GM21515 (cell line): ENCODE measurements around the gene TIMP2.
"Not testable (repeated sequence)": the region's sequence is repeated elsewhere in the genome, so short reads cannot be mapped to it uniquely, and the experiment has no call there.

Experiments used
- ATAC-seq: cut with Tn5 transposase; IDR thresholded peaks from one replicate; pipeline ENCODE4 v1.9.1; 2021; ENCODE audit not compliant: unreplicated experiment

Gene TIMP2

DNA sequence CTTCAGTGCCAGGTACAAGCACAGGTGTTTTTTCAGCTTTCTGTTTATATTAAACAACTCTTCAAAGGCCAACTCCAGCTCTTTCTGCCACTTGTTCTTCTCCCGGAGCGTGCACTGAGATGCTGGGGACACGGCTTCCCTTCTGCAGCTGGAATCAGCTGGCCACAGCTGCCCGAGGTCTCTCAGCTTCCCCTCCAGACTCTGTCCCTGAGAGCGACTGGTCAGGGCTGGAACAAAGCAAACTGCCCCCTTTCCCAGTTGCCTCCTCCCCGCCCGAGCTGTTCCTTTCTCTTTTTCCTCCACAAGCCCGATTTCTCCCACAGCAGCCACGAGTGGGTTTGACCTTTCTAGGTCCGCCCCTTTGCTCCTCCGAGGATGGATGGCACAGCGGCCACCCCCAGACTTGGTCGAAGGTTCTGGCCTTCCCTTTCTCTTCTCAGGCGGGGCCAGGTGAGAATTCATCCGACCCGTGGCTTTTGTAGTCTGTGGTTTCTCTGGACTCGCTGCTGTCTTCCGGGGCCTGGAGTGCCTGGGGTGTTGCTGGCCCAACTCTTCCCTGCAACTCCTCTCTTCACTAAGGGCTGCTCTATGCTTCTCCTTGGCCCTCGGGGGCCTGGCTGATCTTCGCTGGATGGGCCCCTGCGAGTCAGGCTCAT lies 33.7 kb downstream of the TIMP2 start:
- no peak for ATAC-seq

DNA sequence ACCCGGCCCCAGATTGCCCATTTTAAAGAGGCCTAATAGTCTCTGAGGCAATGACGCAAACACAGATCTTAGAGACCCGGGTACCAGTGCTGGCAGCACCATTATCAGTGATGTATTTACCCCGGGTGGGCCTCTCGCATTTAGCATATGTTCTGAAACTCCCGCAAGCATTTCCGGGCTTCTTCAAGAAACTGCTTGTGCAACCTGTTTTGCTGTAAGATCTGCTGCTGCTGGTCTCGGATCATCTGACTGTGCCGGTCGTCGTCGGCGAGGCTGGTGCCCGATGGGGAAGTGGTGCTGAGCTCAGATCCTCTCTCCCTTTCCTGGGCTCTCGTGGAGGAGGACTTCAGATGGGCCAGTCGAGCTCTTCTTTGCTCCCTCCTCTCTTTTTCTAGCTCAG lies 34.7 kb downstream of the TIMP2 start:
- no peak for ATAC-seq

DNA sequence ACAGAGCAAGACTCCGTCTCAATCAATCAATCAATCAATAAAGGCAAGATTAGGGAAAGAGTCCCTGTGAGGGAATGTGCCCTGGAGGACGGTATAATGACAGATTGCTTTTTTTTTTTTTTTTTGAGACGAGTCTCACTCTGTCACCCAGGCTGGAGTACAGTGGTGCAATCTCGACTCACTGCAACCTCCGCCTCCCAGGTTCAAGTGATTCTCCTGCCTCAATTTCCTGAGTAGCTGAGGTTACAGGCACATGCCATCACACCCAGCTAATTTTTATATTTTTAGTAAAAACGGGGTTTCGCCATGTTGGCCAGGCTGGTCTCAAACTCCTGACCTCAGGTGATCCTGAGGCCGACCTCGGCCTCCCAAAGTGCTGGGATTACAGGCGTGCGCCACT lies 35.1 kb downstream of the TIMP2 start:
- not testable (repeated sequence) for ATAC-seq

DNA sequence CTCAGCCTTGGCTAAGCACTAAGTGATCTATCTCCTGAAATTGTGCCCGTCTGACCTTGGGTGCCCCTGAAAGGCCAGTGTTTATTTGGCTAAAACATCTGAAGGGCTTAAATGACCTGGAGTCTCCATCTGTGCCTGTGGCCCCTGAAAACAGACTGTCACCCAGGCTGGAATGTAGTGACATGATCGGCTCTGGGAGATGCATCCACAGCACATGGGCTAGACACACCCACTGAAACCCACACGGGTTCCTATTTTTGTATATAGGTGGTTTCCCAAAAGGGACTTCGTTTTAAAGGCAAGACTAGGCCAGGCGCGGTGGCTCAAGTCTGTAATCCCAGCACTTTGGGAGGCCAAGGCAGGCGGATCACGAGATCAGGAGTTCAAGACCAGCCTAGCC lies 35.7 kb downstream of the TIMP2 start:
- ATAC-seq = no peak

DNA sequence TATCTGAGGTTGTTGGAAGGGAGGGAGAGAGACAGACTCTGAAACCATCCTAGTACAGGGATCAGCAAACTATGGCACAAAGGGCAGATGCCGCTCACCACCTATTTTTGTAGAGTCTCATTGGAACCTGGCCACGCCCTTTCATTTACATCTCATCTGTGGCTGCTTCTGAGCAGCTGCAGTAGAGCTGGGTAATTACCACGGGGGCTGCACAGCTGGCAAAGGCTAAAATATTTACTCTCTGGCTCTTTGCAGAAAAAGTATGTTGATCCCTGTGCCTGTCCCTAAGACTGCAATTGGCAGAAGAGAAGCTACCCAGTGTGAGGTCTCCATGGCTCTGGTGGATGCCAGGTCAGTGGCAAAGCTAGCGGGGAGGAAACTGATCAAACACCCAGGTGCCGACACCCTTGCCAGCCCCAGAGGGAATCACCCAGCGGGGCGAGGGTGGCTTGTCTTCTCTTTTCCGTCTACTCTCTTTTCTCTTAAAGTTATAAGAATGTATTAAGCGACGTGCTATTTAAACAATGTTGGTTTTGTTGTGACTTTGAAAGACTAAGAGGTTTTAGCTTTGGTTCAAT lies 36.2 kb downstream of the TIMP2 start:
- ATAC-seq = no peak

DNA sequence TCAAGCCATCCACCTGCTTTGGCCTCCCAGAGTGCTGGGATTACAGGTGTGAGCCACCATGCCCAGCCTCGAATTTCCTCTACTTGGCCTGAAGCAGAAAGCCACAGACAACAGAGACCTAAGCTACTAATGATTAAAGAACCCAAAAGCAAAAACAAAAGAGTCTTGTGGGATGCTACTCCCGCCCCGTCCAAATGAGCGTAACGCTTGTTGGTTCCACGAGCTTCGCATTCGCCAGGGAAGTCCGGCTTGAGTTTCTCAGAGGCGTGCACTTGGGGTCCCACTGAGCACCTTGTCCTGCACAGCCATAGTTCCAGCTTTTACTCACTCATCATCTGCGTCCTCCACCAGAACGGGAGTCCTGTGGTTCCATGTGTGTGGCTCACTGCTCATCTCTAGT lies 38.2 kb downstream of the TIMP2 start:
- ATAC-seq = no peak

DNA sequence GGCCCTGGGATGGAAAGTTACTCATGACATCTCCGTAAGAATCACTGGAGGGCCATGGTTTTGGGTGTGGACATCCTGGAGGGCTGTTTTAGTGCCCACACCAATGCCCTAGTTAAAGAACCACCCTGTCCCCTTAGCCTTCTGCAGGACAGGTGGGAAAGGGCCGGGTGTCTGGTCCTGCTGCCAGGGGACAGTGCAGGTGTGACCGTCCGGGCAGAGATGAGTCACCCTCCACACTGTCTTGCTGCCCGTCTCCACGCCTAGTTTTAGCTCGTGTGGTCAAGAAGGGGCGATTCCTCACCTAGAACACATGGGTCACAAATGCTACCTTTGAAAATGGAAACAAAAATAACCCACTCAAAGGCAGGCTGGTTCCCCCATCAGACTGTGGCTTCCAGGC lies 39.2 kb downstream of the TIMP2 start:
- ATAC-seq = no peak

DNA sequence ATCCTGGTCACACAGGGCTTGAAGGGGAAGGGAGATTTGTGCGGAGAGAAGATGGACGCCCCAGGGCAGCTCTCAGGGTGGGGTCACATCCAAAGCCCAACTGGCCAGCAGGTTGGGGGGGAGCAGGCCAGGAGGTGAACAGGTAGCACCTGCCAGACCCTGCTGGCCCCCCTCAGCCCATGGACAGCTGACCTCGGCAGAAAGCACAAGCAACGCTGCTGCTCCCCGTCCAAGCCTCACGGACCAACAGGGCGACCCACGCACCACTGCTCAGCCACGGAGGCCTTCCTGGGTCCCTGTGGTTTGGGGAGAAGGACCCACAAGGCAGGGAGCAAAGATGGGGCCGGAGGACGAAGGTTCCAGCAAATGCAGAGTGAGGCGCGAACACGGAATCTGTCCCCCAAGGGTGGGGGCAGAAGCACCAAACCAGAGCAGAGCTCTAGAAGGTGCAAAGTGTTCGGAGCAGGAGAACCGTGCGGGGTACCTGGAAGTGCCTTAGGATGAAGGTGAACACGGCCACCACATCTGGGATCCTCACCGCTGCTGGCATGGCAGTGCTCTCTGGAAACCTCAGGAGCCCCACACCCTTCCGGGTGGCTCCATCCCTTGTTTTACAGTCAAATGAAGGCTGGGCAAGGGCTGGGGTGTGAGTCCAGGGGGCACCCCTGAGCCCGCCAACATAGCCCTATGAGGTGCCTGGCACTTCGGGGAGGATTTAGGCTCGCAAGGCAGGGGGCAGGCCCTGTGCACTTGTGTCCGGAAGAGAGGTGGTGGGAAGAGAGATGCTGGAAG lies 40.1 kb downstream of the TIMP2 start:
- no peak for ATAC-seq

DNA sequence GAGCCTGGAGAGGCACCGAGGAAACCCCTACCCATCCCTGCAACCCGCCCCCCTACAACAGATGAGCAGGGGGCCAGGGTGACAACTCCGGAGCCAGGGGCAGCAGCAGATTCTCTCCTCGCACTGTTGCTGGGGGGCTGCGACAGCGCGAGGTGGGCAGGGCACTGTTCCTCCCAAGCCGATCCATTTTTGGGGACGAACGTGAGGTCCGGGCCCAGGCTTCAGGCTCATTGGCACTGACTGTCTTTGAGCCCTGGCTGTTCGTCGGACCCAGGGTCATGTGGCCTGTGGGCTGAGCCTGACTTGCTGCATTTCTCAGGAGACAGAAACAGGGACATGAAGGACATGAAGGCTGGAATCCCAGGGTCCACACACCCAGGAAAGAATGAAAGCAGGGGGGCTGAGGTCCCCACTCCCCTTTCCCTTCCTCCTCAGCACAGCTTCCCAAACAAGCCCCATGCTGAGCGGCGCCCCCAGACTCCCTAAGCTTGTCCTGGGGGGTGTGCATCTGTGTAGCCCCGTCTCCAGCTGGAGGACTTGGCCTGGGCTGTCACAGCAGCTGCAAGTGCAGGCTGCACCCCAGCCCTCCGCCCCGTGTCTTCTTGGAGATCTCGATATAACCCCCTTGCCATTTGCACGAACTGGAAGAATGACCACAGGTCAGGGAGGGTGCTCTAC lies 40.9 kb downstream of the TIMP2 start:
- no peak for ATAC-seq

DNA sequence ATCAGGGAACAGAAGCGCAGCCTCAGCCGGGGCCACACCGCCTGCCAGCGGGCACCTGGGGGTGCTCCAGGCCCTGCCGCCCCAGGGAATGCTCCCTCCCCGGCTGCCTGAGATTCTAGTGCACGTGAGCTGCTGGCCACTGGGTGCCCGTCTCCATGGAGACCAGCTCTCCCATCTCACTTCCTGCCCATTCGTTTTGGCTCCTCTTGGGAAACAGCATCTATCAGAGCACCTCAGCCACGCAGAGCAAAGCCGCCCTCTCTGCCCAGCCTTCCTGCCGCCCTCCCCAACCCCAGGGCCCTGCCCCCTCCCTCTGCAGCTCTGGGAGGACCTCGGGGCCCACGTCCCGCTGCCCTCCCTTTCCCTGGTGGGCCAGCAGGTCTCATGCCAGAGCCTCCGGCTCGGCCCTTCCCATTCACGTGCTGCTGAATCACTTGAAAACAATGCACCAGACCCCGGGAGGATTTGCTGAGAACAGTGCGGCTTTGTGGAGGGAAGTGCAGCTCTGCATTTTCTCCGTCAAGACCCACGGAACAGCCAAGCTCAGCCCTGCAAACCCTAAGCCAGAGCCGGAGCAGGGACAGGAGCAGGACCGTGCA lies 41.6 kb downstream of the TIMP2 start:
- no peak for ATAC-seq

DNA sequence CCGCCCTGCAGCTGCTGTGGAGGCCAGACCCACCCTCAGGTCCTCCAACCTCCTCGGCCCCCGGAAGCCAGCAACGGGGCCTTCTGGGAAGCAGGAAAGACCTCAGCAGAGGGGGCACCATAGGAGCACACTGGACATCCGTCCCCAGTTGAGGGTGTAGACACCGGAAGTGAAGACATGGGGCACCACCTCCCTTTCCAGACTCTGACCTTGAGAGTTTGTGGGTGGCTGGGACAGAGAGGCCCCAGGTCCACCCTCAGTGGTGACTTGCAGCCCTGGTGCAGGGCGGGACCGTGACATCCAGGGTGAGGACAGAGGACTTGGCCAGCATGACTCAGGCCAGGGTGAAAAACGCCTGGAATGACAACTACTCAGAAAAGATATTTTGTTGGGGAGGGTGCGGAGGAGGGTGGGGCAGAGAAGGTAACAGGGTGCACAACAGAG lies 42.1 kb downstream of the TIMP2 start:
- ATAC-seq = no peak

DNA sequence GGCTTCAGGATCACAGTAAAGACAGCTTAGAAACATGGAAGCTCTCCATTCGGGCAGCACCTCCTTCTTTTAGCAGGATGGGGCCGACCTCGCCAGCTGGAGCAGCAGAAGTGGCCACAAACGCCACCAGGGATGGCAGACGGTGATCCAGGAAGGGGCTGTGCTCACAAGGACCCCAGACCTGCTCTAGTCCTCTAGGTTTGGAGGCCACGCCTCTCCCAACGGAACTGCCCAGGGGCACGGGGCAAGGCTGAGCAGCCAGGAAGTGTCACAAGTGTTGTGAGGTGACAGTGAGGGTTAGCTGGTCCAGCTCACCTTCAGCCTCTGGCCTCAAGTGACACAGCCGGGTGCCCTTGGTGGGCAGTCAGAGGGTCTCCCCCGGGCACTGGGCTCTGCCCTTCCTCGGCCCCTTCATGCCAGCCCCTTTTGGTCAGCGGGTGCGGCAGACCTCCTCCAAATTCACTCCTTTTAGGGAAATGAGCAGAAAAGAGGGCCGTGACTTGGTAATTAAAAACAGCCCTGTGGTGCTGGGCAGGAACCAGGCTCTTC lies 42.6 kb downstream of the TIMP2 start:
- ATAC-seq = no peak

DNA sequence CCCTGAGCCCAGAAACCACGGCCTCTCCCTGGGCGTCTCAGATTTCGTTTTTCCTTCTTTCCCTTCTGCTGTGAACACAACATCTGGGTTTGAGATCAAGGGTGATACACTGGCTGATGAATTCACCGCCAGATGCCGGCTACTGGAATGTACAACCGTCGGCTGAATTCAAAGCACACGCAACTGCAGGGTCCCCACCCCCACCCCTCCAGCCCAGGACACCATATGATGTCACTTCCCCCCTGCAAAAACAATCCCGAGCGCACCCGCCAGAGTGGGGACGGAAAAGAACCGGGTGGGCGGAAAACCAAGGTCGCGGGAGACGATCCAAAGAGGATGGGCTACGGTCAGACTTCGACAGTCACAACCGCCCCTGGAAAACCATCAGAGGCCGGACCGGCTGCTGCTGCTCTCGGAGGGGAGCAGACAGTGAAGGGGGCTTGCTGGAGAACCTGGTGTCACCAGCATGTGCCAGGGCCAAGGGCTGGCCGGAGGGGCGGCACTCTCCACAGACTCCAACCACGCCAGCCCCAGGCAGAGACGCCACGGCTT lies 45.5 kb downstream of the TIMP2 start:
- no peak for ATAC-seq

DNA sequence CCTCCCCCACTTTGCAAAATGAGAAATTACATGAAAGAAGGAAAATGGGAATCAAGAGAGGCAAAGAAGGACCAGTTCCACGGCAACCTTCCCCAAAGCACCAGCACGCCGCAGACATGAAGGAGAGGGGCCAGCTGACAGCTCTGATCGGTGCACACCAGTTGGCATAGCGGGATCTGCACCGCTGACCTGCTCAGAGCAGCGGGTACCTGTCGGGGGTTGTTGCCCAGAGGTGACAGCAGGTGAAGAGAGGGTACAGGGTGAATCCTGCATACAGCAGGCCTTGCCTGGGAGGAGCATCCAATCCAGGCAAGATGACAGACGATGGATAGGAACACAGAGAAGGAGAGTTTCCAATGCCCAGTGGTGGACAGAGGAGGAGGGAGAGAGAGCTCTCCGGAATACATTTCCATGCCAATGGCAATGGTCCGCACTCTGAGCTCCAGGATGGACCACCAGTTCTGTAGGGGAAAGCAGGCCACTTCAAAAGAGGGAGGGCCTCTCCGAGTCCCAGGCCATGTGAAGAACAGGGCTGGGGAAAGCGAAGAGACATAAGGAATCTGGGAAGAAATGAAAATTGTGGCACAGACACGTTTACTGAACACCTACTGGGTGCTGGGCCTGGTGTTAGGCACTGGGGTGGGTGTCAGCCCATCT lies 46.2 kb downstream of the TIMP2 start:
- no peak for ATAC-seq

DNA sequence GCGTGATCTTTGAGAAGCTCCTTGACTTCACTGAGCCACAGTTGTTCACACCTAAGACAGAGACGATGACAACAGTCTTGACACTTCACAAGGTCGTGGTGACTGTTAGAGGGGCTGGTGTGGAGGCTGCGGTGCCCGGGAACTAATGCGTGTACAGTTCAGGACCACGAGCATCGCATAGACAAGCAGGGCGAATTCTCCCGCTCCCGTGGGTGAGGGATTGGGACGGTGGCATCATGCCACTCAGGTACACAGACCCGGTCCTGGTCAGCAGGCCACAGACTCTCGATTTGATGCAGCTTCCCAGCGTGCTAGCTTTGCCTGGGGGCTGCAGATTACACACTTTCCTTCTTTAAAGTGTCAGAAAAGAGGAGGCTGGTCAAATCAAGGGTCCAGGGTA lies 46.9 kb downstream of the TIMP2 start:
- no peak for ATAC-seq

DNA sequence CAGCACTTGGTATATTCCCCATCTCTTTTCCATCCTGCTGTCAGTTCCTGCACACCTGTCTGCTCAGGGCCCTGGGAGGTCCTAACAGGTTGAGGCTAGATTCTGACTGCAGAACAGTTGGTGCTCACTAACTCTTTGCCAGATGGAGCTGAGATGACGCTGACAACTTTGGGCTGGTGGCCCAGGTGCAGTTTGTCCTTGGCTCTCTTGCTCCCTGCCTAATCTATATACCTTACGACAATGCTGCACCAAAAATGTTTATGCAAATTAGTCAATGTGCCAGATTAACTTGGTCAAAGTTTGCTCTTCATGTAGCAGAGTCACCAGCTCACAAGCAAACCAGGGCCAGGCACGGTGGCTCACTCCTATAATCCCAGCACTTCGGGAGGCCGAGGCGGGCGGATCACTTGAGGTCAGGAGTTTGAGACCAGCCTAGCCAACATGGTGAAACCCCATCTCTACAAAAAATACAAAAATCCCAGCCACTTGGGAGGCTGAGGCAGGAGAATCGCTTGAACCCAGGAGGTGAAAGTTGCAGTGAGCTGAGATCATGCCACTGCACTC lies 48.2 kb downstream of the TIMP2 start:
- ATAC-seq = not testable (repeated sequence)

DNA sequence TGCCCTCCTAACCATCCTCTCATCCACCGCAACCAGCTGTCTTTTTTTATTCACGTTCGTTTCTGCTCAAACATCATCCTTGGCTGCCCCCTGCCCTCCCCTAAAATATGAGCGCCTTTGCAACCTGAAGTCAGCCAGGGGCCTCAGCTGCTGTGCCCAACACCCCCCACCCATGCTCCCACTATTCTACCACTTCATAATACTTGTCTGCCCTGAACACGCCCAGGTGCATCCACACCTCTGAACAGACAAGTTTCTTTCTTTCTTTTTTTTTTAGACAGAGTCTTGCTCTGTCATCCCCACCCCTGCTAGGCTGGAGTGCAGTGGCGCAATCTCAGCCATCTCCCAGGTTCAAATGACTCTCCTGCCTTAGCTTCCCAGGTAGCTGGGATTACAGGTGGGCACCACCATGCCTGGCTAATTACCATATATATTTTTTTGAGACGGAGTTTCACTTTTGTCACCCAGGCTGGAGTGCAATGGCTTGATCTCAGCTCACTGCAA lies 49.0 kb downstream of the TIMP2 start:
- ATAC-seq = no peak

DNA sequence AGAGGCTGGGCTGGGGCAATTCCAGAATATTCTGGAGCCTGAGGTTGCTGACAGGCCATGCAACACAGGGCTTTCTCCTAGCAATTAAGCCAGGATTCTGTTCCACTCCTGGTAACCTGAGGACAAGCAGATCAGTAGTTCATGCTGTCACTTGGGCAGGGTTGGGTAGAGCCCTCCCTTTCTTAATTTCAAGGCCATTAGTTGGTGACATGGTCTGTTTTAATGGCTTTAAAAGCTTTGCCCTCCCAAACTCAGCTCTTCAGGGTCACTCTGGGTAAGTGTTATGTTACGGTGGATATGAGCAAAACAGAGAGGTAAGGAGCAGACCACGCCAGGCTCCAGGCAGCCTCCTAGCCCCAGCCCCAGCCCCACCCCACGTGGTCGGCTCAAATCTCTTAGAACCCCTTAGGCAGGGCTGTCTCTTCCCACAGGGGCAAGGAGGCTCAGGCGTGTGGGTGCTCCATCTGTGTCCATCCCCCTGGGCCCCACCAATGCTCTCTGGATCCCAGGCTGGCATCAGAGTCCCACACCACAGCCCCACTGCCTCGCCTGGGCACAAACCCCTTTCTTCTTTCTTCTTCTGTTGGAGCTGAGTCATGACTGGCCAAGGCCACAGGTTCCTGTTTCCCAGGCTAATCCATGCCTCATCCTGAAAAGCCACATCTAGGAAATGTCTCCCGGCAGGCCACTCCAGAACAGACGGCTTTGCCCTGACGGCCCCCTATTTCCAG lies 49.7 kb downstream of the TIMP2 start:
- no peak for ATAC-seq
